Raji (cell line): ENCODE data around the gene NLGN3.

Source experiments
- POLR2A ChIP-seq: IDR thresholded peaks from 2 replicates; pipeline ENCODE4 v1.6.1; 2011; ENCODE audit warnings: low read depth, low read length, control low read depth; ENCODE audit not compliant: insufficient read depth

Gene NLGN3

GRCh38 chrX:71107762-71108360 is 36.8 kb upstream of the NLGN3 start:
- TF ChIP-seq POLR2A: no peak

DNA sequence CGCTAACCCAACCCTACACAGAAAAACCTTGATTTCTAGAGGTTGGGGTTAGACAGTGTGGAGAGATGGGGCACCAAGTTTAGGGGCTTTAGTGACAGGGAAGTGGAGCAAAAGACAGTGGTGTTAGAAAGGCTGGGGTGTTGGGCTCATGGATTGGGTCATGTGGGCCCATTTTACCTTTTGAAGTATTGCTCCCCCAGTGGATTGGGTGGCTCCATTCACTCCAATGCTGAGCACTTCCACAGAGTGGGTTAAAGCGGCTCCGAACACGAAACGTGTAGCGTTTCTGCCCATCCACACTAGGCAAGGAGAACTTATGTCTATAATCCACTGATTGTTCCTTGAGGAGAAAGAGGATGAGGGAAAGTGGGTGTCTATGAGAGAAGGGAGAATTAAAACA is 35.6 kb upstream of the NLGN3 start:
- TF ChIP-seq POLR2A: no peak

GRCh38 chrX:71111141-71111843 is 33.3 kb upstream of the NLGN3 start, which contains the start of gene IL2RG:
IL2RG (minus strand) TSS chrX:71111577; CDS start chrX:71111539, 38 bp downstream.
- peak; percentile 86 for TF ChIP-seq POLR2A

GRCh38 chrX:71111921-71112431 is 32.7 kb upstream of the NLGN3 start:
- no peak for TF ChIP-seq POLR2A

- no peak for TF ChIP-seq POLR2A
These were observed 27.3 kb upstream of the NLGN3 start for GRCh38 chrX:71117358-71117757.

- TF ChIP-seq POLR2A: peak; percentile 57
These were observed 26.3 kb upstream of the NLGN3 start, which contains the start of gene MED12 for GRCh38 chrX:71118032-71118984. MED12 (plus strand) TSS chrX:71118596; CDS start chrX:71118755, 159 bp downstream.

DNA sequence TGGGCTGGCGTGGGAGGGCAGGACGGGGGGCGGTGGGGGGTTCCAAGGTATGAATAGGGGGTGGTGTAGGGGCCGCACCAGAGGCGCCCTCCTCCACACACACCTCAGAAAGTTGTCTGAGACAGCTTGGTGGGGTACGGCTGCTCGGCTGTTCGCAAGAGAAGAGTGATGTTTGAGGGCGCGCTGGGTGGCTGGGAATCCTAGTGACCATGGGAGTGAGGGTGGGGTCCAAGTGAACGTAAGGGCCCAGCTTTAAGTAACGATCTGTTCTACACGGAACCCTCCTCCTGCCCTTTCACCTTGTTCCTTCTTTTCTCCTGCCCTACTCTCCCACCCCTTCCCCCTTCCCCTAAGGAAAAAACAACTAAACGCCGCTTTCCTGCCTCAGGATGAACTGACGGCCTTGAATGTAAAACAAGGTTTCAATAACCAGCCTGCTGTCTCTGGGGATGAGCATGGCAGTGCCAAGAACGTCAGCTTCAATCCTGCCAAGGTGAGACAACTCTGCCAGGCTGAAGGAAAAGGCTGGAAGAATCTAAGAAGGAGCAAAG is 25.6 kb upstream of the NLGN3 start:
- no peak for TF ChIP-seq POLR2A

GRCh38 chrX:71128166-71128833 is 16.3 kb upstream of the NLGN3 start:
- TF ChIP-seq POLR2A: no peak

GRCh38 chrX:71128915-71129765 is 15.5 kb upstream of the NLGN3 start:
- TF ChIP-seq POLR2A: no peak

DNA sequence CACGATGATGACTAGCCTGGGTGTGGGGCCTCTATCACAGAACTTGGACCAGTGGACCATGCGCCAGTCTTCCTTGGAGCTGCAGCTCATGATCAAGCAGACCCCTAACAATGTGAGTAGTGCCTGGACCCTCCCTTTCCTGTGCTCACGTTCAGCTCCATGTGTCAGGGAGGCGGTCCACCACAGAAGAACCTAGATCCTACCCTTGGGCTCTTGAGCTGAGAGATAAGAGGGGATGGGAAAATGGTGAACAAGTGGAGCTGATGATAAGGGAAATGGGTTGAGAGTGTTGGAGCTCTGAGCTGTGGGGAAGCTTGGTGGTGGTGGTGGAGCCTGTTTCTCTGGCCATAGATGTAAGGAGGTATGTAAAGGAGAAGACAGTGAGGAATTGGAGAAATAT is 13.1 kb upstream of the NLGN3 start:
- no peak for TF ChIP-seq POLR2A

DNA sequence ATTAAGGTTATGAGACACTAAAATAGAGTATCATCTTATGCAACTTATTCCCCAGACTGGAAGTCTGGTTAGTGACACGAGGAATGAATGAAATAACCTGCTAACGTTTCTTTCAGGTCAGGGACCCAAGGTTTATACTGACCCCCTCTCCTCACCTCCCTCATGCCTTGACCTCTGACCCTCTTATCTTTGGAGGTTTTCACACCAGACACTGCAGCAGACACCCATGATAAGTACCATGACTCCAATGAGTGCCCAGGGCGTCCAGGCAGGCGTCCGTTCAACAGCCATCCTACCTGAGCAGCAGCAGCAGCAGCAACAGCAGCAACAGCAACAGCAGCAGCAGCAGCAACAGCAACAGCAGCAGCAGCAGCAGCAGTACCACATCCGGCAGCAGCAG is 4.2 kb upstream of the NLGN3 start:
- TF ChIP-seq POLR2A: no peak

- TF ChIP-seq POLR2A: no peak
These were observed 1.1 kb upstream of the NLGN3 start for GRCh38 chrX:71143508-71143907.

DNA sequence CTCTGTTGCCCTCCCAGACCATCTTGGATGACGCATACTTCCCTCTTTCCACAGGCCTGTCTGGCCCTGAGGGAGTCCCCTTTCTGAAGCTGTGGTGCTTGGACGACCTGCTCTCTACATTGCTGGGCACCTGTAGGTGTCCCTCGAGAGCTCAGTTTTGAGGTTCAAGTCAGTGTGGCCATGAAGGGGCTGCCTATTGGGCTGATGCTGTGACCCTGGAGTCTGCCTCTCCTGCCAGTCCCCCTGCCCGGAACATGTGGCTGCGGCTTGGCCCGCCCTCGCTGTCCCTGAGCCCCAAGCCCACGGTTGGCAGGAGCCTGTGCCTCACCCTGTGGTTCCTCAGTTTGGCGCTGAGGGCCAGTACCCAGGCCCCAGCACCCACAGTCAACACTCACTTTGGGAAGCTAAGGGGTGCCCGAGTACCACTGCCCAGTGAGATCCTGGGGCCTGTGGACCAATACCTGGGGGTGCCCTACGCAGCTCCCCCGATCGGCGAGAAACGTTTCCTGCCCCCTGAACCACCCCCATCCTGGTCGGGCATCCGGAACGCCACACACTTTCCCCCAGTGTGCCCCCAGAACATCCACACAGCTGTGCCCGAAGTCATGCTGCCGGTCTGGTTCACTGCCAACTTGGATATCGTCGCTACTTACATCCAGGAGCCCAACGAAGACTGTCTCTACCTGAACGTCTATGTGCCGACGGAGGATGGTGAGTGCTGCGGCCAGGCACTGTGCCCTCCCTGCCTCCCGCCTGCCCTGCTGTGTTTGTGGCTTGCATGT is 3.0 kb downstream of the NLGN3 start:
- no peak for TF ChIP-seq POLR2A

DNA sequence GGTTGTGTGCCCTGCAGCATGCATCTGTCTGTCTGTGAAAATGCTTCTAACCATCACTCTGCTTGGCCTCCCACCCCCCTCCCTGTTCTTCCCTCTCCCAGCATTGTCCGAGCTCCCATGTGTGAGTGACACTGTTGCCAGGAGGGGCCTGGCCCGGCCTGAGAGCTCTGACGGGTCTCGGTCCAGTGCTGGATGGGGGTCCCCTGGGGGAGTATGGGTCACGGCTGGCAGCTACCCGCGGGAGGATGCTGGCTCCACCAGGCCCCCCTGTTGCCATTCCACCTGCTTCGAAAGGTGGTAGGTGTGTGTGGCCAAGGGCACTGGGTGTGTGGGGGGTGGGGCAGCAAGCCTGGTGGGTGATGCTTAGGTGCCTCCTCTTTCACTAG is 3.6 kb downstream of the NLGN3 start:
- TF ChIP-seq POLR2A: no peak
